ENCODE data around the gene NKX6-1. TPM values are rescaled to one million over a fixed set of nuclear protein-coding genes. Genes with fewer than 3 reads are reported as not detected.

NKX6-1 gene
- total RNA-seq, 1 donor from 2014 or later: 14.6 TPM

DNA sequence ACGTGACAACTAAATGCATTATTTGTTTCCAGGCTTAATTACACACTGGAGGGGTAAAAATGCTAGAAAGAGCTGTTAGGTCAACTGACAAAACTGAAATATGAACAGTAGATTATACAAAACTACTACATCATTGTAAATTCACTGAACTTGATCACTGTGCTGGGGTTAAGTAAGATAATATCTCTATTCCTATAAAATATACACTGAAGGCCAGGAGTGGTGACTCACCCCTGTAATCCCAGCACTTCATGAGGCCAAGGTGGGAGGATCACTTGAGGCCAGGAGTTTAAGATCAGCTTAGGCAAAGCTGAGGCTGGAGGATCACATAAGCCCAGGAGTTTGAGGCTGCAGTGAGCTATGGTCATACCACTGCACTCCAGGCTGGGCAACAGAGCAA, 31.8 kb upstream of the NKX6-1 start:
- Mint-ChIP-seq H3K4me3 (ENCODE audit: unreplicated experiment) (no peak overlapping the region), H3K27me3 (ENCODE audit: unreplicated experiment) (peaks cover 1% of the 10 kb centered on the region), H3K9me3 (ENCODE audit: unreplicated experiment) (no peaks in the 10 kb centered on the region), H3K4me1 (ENCODE audit: unreplicated experiment) (no peaks in the 10 kb centered on the region), H3K36me3 (ENCODE audit: low read depth, unreplicated experiment) (no peaks in the 10 kb centered on the region), H3K27ac (ENCODE audit: unreplicated experiment) (no peak overlapping the region)
- DNase-seq (ENCODE audit: low spot score): no peak
- TF ChIP-seq, protein P1, sequence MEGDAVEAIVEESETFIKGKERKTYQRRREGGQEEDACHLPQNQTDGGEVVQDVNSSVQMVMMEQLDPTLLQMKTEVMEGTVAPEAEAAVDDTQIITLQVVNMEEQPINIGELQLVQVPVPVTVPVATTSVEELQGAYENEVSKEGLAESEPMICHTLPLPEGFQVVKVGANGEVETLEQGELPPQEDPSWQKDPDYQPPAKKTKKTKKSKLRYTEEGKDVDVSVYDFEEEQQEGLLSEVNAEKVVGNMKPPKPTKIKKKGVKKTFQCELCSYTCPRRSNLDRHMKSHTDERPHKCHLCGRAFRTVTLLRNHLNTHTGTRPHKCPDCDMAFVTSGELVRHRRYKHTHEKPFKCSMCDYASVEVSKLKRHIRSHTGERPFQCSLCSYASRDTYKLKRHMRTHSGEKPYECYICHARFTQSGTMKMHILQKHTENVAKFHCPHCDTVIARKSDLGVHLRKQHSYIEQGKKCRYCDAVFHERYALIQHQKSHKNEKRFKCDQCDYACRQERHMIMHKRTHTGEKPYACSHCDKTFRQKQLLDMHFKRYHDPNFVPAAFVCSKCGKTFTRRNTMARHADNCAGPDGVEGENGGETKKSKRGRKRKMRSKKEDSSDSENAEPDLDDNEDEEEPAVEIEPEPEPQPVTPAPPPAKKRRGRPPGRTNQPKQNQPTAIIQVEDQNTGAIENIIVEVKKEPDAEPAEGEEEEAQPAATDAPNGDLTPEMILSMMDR (IDR thresholded peaks at IDR 0.05; ENCODE audit: unreplicated experiment): no peak

DNA sequence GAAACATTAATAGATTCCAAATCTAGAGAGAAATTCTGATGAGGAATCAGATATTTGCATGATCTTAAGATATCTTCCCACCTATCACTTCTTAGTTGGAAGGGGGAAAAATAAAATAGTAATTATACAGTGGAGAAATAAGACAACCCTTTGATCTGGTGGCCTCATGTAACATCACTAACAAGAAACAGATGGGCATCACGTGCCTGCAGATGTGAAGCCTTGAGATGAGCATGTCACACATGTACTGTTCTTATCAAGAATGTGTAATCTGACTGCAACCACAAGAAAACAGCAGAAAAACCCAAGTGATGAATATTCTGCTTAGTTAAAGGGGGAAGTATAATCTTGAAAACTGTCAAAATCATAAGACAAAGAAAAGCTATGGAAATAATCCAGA, 31.4 kb upstream of the NKX6-1 start:
- Mint-ChIP-seq H3K9me3 (ENCODE audit: unreplicated experiment) (no peaks in the 10 kb centered on the region), H3K27ac (ENCODE audit: unreplicated experiment) (no peak overlapping the region), H3K4me1 (ENCODE audit: unreplicated experiment) (no peaks in the 10 kb centered on the region), H3K4me3 (ENCODE audit: unreplicated experiment) (no peak overlapping the region), H3K27me3 (ENCODE audit: unreplicated experiment) (peaks cover 1% of the 10 kb centered on the region), H3K36me3 (ENCODE audit: low read depth, unreplicated experiment) (no peaks in the 10 kb centered on the region)
- TF ChIP-seq, protein P1 (IDR thresholded peaks at IDR 0.05; ENCODE audit: unreplicated experiment): no peak
- no peak for DNase-seq (ENCODE audit: low spot score)

DNA sequence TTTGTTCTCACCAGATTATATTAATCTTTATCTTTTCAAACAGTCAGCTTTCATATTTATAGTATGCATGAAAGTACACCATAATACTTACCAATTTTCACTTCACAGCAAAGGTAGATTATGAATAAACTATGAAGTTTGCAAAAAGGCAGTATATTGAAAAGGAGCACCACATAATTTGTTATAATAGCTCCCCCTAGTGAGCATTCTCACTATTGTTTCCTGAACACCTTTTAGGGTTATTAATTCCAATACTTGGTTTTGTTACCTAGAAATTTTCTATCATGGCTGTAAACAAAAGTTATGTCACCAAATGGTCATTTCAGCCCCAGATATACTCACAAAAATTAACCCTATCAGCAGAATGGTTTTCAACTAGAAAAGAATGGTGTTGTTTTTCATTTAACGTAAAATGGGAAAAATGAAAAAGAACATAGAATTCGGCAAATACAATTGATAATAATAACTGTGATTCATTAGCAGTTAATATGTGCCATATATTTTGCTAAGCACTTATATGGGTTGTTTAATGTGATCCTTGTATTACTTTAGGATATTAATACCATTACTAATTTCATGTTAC, 30.2 kb upstream of the NKX6-1 start:
- no peak for DNase-seq (ENCODE audit: low spot score)

DNA sequence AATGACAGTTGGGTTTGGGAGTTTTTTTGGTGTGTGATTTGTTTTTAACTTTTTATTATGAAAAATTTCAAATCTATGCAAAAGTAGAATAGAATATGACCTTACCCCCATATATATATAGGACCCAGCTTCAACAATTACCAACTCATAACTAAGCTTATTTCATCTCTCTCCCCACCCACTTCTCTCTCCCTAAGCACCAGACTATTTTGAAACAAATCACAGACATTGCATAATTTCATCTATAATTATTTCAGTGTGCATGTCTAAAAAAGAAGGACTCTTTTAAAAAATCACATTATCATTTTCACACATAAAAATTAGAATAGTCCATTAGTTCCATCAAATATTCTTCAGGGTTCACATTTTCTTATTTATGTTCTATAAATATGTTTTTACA, 28.3 kb upstream of the NKX6-1 start:
- no peaks in the 10 kb centered on the region for H3K4me1 Mint-ChIP-seq (ENCODE audit: unreplicated experiment)
- TF ChIP-seq, protein P1 (IDR thresholded peaks at IDR 0.05; ENCODE audit: unreplicated experiment): no peak
- no peaks in the 10 kb centered on the region for H3K27me3 Mint-ChIP-seq (ENCODE audit: unreplicated experiment)
- no peak for DNase-seq (ENCODE audit: low spot score)
- no peaks in the 10 kb centered on the region for H3K9me3 Mint-ChIP-seq (ENCODE audit: unreplicated experiment)
- H3K27ac Mint-ChIP-seq (ENCODE audit: unreplicated experiment): no peak overlapping the region
- H3K4me3 Mint-ChIP-seq (ENCODE audit: unreplicated experiment): no peak overlapping the region
- peaks cover 4% of the 10 kb centered on the region for H3K36me3 Mint-ChIP-seq (ENCODE audit: low read depth, unreplicated experiment)

More for the DNA sequence above, 30.2 kb upstream of the NKX6-1 start:
- no peak overlapping the region for H3K27ac Mint-ChIP-seq (ENCODE audit: unreplicated experiment)
- no peaks in the 10 kb centered on the region for H3K9me3 Mint-ChIP-seq (ENCODE audit: unreplicated experiment)
- TF ChIP-seq, protein P1 (IDR thresholded peaks at IDR 0.05; ENCODE audit: unreplicated experiment): peak; percentile 80
- H3K27me3 Mint-ChIP-seq (ENCODE audit: unreplicated experiment): peaks cover 1% of the 10 kb centered on the region
- no peaks in the 10 kb centered on the region for H3K36me3 Mint-ChIP-seq (ENCODE audit: low read depth, unreplicated experiment)
- H3K4me3 Mint-ChIP-seq (ENCODE audit: unreplicated experiment): no peak overlapping the region
- no peaks in the 10 kb centered on the region for H3K4me1 Mint-ChIP-seq (ENCODE audit: unreplicated experiment)

DNA sequence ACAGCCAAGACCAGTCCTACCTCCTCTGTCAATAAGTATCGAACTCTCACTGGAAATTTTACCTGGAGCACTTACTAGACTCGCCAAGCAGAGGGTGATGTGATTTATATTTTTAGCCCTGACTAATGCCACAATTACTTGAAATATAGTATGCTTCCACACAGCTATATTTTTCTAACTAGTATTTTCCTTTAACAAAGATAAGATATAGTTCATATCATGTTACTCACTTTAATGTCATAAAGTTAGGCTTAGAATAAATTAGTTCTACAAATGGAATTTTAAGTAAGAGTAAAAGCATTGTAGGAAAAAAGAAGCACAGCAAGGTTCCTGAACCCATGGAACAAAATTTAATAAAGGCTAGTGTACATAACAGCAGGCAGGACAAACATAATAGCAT, 16.0 kb upstream of the NKX6-1 start:
- TF ChIP-seq, protein P1 (IDR thresholded peaks at IDR 0.05; ENCODE audit: unreplicated experiment): no peak
- Mint-ChIP-seq H3K9me3 (ENCODE audit: unreplicated experiment) (no peaks in the 10 kb centered on the region), H3K27me3 (ENCODE audit: unreplicated experiment) (peaks cover 2% of the 10 kb centered on the region), H3K4me1 (ENCODE audit: unreplicated experiment) (peaks cover 5% of the 10 kb centered on the region), H3K36me3 (ENCODE audit: low read depth, unreplicated experiment) (no peaks in the 10 kb centered on the region), H3K27ac (ENCODE audit: unreplicated experiment) (no peak overlapping the region), H3K4me3 (ENCODE audit: unreplicated experiment) (no peak overlapping the region)
- no peak for DNase-seq (ENCODE audit: low spot score)
